ENCODE measurements around the gene CHI3L2. TPM values are rescaled to one million over a fixed set of nuclear protein-coding genes. Genes with fewer than 3 reads are reported as not detected.

Gene CHI3L2
- total and polyA plus RNA-seq, 2 donors (not counting 1 experiment from before 2014, with no cell fraction given) = 9.2 to 31.5 TPM

GRCh38 chr1:111221276-111221632, 6.3 kb upstream of the CHI3L2 start:
- ChIA-PET CTCF (interaction anchor here (0.8 to 10.9 kb wide), 19 partner anchors 14 to 286 kb away, joined by 3 to 205 read pairs (median 4); partner anchors contain the start of genes CEPT1, DENND2D and DRAM2), POLR2A (interaction anchor here (0.5 to 8.3 kb wide), 6 partner anchors 13 to 398 kb away, joined by 3 to 138 read pairs (median 5); partner anchors contain the start of genes ATP5PB, DENND2D and WDR77)
- Histone ChIP-seq H4K20me1 (ENCODE audit: control insufficient read depth, insufficient read depth, low read length, poor library complexity, severe bottlenecking) (no peaks in the 10 kb centered on the region), H3K36me3 (replicated peaks in 1 of 2; ENCODE audit: control extremely low read depth in 1 of 2, control insufficient read depth in 1 of 2, extremely low read depth in 1 of 2, insufficient read depth in 2 of 2, low read length in 1 of 2) (no peaks in the 10 kb centered on the region), H3K4me1 (ENCODE audit: control insufficient read depth in 2 of 2, insufficient read depth in 2 of 2, low read length in 2 of 2) (peaks cover 87% of the 10 kb centered on the region in 2 donors), H3K4me2 (replicated peaks; ENCODE audit: low read depth, low read length, poor library complexity, severe bottlenecking) (peak overlapping the region; percentile 58), H3K9ac (ENCODE audit: low read length) (peak overlapping the region; percentile 31), H3K27ac (ENCODE audit: low read length in 2 of 2) (peak overlapping the region; percentile 46 to 92), H3K27me3 (replicated peaks in 1 of 4; ENCODE audit: control extremely low read depth in 1 of 4, control insufficient read depth in 3 of 4, insufficient read depth in 4 of 4, low read length in 3 of 4) (no peaks in the 10 kb centered on the region), H3K9me3 (ENCODE audit: control extremely low read depth in 1 of 3, control insufficient read depth in 2 of 3, insufficient read depth in 1 of 3, low read length in 2 of 3) (no peaks in the 10 kb centered on the region), H2AFZ (ENCODE audit: insufficient read depth, low read depth, low read length, poor library complexity, severe bottlenecking) (no peak overlapping the region), H3K4me3 (ENCODE audit: control extremely low read depth in 1 of 5, extremely low read depth in 1 of 5, insufficient read depth in 1 of 5, low read depth in 2 of 5, low read length in 4 of 5) (peak overlapping the region in 2 of 5 experiments; percentile 3 to 41), H3K79me2 (ENCODE audit: control insufficient read depth, insufficient read depth, low read length) (no peaks in the 10 kb centered on the region)
- H3K27ac Mint-ChIP-seq = peak overlapping the region; percentile 91
- no CpG with 5 or more reads among the region's 2 CpGs for WGBS (ENCODE audit: insufficient coverage)
- H3K27me3 Mint-ChIP-seq = no peaks in the 10 kb centered on the region
- H3K4me1 Mint-ChIP-seq = peaks cover 86% of the 10 kb centered on the region
- H3K9me3 Mint-ChIP-seq (ENCODE audit: insufficient read depth) = no peaks in the 10 kb centered on the region
- peak overlapping the region; percentile 72 for H3K4me3 Mint-ChIP-seq
- intact Hi-C loops (cut with micrococcal nuclease) = loop anchor here (2.0 to 10.0 kb wide), 7 partner anchors 34 to 544 kb away; partner anchors contain the start of gene LRIF1
- TF ChIP-seq EZH2 (IDR thresholded peaks at IDR 0.05; ENCODE audit: borderline replicate concordance, insufficient read depth, low read depth, low read length, poor library complexity, severe bottlenecking) = no peak
- no peak for TF ChIP-seq CTCF (IDR thresholded peaks at IDR 0.05)
- DNase-seq (no peak), ATAC-seq (ENCODE audit: low read depth) (no peak)

GRCh38 chr1:111221633-111222291, 5.8 kb upstream of the CHI3L2 start:
- Mint-ChIP-seq H3K4me1 (peaks cover 84% of the 10 kb centered on the region), H3K27me3 (no peaks in the 10 kb centered on the region), H3K9me3 (ENCODE audit: insufficient read depth) (no peaks in the 10 kb centered on the region), H3K27ac (peak overlapping the region; percentile 91), H3K4me3 (peak overlapping the region; percentile 72)
- TF ChIP-seq CTCF (IDR thresholded peaks at IDR 0.05) = no peak
- TF ChIP-seq EZH2 (IDR thresholded peaks at IDR 0.05; ENCODE audit: borderline replicate concordance, insufficient read depth, low read depth, low read length, poor library complexity, severe bottlenecking) = no peak
- peak overlapping the region in 3 of 5 experiments; percentile 3 to 41 (median 26) for H3K4me3 ChIP-seq (ENCODE audit: control extremely low read depth in 1 of 5, extremely low read depth in 1 of 5, insufficient read depth in 1 of 5, low read depth in 2 of 5, low read length in 4 of 5)
- 0% methylated on average over 1 of the region's 5 CpGs for WGBS (ENCODE audit: insufficient coverage)
- H3K79me2 ChIP-seq (ENCODE audit: control insufficient read depth, insufficient read depth, low read length) = no peaks in the 10 kb centered on the region
- H2AFZ ChIP-seq (ENCODE audit: insufficient read depth, low read depth, low read length, poor library complexity, severe bottlenecking) = no peak overlapping the region
- H3K4me2 ChIP-seq (replicated peaks; ENCODE audit: low read depth, low read length, poor library complexity, severe bottlenecking) = peak overlapping the region; percentile 58
- no peaks in the 10 kb centered on the region for H3K9me3 ChIP-seq (ENCODE audit: control extremely low read depth in 1 of 3, control insufficient read depth in 2 of 3, insufficient read depth in 1 of 3, low read length in 2 of 3)
- no peaks in the 10 kb centered on the region for H3K36me3 ChIP-seq (replicated peaks in 1 of 2; ENCODE audit: control extremely low read depth in 1 of 2, control insufficient read depth in 1 of 2, extremely low read depth in 1 of 2, insufficient read depth in 2 of 2, low read length in 1 of 2)
- DNase-seq (peak; percentile 77), ATAC-seq (ENCODE audit: low read depth) (peak; percentile 13)
- POLR2A ChIA-PET = interaction anchor here (0.7 to 8.3 kb wide), 3 partner anchors 13 to 227 kb away, joined by 3 to 138 read pairs (median 11); partner anchors contain the start of genes ATP5PB, DENND2D and WDR77
- peaks cover 87% of the 10 kb centered on the region in 2 donors for H3K4me1 ChIP-seq (ENCODE audit: control insufficient read depth in 2 of 2, insufficient read depth in 2 of 2, low read length in 2 of 2)
- CTCF ChIA-PET = interaction anchor here (0.8 to 10.9 kb wide), 17 partner anchors 15 to 286 kb away, joined by 3 to 205 read pairs (median 6); partner anchors contain the start of genes CEPT1, DENND2D and DRAM2
- intact Hi-C loops (cut with micrococcal nuclease) = loop anchor here (1.0 to 10.0 kb wide), 10 partner anchors 7 to 543 kb away; partner anchors contain the start of genes CEPT1, DRAM2 and LRIF1
- no peaks in the 10 kb centered on the region for H3K27me3 ChIP-seq (replicated peaks in 1 of 4; ENCODE audit: control extremely low read depth in 1 of 4, control insufficient read depth in 3 of 4, insufficient read depth in 4 of 4, low read length in 3 of 4)
- peak overlapping the region; percentile 31 for H3K9ac ChIP-seq (ENCODE audit: low read length)
- H3K27ac ChIP-seq (ENCODE audit: low read length in 2 of 2) = peak overlapping the region; percentile 46 to 92
- H4K20me1 ChIP-seq (ENCODE audit: control insufficient read depth, insufficient read depth, low read length, poor library complexity, severe bottlenecking) = no peaks in the 10 kb centered on the region

All from B cell (primary cell).